SK-N-MC (cell line): ENCODE data around the gene CCDC182.

Experiments
- EZH2 ChIP-seq: fragments of 200-600 bp; sonication (generic); IDR thresholded peaks from one replicate; pipeline ENCODE4 v1.6.1; 2017; ENCODE audit warnings: antibody characterized with exemption
- POLR2AphosphoS5 ChIP-seq: IDR thresholded peaks from 2 replicates; pipeline ENCODE4 v1.6.1; 2012; ENCODE audit warnings: mild to moderate bottlenecking, low read depth, low read length, borderline replicate concordance

DNA sequence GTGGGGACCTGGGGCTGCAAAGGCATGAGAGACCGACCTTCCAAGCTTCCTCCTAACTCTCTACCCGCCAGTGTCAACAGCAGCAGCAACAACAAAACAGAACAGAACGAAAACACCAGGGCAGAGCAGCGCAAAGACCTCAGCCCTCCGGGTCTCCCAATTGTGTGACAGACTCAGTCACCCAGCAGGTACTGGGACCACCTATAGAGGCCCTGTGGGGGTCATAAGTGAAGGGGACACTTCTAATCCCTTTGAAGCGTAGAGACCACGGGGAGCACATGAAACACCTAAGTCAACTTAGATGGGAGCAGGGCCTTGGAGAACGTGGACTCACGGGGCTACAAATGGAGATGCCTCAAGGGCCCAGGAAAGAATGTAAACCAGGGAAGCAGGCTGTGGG is 12.6 kb upstream of the CCDC182 start:
- TF ChIP-seq POLR2AphosphoS5 = no peak
- no peak for TF ChIP-seq EZH2
